ENCODE measurements around the gene HM13. TPM values are rescaled to one million over a fixed set of nuclear protein-coding genes. Genes with fewer than 3 reads are reported as not detected.
"Not testable (repeated sequence)": the region's sequence is repeated elsewhere in the genome, so short reads cannot be mapped to it uniquely, and the experiment has no call there.

The HM13 gene, protein sequence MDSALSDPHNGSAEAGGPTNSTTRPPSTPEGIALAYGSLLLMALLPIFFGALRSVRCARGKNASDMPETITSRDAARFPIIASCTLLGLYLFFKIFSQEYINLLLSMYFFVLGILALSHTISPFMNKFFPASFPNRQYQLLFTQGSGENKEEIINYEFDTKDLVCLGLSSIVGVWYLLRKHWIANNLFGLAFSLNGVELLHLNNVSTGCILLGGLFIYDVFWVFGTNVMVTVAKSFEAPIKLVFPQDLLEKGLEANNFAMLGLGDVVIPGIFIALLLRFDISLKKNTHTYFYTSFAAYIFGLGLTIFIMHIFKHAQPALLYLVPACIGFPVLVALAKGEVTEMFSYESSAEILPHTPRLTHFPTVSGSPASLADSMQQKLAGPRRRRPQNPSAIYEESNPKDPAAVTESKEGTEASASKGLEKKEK
- 101 and 105 TPM in 2 replicates for total RNA-seq (2014; rRNA removed; shearing (Covaris generic))

DNA sequence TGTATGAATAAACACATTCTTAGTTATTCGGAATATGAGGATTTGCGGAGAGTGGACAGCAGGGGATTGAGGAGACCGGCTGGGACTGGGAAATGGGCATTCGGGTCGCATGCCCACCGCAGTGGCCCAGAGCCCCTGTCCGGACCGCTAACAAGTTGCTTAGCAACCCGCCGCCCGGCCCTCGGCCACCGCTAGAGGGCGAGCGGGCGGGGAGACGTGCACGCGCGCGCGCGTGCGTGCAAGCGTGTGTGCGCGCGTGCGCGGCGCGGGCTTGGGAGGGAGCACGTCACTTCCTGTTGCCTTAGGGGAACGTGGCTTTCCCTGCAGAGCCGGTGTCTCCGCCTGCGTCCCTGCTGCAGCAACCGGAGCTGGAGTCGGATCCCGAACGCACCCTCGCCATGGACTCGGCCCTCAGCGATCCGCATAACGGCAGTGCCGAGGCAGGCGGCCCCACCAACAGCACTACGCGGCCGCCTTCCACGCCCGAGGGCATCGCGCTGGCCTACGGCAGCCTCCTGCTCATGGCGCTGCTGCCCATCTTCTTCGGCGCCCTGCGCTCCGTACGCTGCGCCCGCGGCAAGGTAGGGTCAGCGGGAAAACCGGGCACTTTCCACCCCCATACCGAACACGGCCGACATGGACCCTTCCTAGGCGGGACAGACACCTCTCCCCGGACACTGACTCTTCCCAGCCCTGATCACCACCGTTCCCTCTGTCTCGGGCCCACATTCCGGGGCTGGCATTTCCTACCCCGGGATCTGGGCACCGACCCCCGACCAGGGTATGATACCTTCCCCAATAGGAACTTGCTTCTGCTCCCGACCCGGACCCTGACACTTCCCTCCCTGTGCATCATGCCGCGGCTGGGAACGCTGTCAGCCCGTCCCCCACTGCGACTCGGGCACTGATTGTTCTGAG is at the start of gene HM13:
Gene HM13 (plus strand): TSS at position 289 of the 918 bp plus-strand sequence. CDS start 110 bp downstream, at position 399.
- Histone ChIP-seq H3K27ac (peak within 1 kb of the TSS; percentile 37), H3K27me3 (no peaks in the 10 kb centered on the region), H3K4me1 (peaks cover 6% of the 10 kb centered on the region; the same call in 1 of the 2 replicates), H3K9me3 (replicated peaks) (no peaks in the 10 kb centered on the region), H3K4me3 (peak within 1 kb of the TSS; percentile 88), H3K36me3 (peaks cover 15% of the 10 kb centered on the region; the same call in 1 of the 2 replicates)
- peak; percentile 95 to 96 for DNase-seq

DNA sequence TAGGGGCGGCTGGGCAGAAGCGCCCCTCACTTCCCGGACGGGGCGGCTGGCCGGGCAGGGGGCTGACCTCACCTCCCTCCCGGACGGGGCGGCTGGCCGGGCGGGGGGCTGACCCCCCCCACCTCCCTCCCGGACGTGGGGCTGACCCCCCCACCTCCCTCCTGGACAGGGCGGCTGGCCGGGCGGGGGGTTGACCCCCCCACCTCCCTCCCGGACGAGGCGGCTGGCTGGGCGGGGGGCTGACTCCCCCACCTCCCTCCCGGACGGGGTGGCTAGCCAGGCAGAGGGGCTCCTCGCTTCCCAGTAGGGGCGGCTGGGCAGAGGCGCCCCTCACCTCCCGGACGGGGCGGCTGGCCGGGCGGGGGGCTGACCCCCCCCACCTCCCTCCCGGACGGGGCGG is 43.3 kb upstream of the HM13 start:
- H3K36me3 ChIP-seq, DNase-seq: not testable (repeated sequence)

DNA sequence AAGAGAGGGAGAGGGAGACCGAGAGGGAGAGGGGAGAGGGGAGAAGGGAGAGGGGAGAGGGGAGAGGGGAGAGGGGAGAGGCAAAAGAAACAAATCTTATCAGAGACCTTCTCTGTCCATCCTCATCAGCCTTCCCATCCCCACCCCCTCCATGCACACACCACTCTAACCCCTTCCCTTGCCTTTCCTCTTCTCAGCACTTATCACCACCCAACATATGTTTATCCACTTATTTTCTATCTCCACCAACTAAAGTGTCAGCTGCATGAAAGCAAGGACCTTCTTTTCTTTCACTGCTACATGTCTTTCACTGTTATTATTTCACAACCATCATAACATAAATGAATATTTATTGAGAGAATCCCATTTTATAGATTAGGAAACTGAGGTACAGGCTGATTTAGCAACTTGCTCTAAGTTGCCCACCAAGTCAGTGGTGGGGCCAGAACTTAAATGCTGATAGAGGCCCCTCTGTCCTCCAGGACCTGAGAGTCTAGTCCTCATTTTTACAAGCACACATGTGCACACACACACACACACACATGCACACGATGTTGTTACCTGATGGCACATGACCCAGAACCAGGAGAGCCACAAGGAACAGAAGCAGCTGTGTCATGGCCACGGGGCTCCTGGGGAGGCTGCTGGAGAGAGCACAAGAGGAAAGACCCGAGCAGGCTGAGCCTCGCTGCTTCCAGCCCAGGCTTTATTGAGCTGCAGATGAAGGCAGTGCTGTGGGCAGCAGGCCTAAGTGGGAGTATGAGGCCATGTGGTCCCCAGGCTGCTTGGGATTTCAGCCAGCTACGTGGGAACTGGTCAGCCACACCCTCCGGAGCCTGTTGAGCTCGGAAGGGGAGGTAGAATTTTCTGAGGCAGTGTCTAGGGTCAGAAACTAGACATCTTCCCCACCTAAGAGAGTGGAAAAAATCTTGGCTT is 41.6 kb upstream of the HM13 start:
- Histone ChIP-seq H3K9me3 (replicated peaks) (no peaks in the 10 kb centered on the region), H3K36me3 (no peaks in the 10 kb centered on the region), H3K27me3 (no peaks in the 10 kb centered on the region), H3K4me3 (no peak overlapping the region), H3K27ac (no peak overlapping the region), H3K4me1 (no peaks in the 10 kb centered on the region)
- DNase-seq, result no peak

More for the DNA sequence above, 43.3 kb upstream of the HM13 start:
- H3K27me3 ChIP-seq; H3K4me1 ChIP-seq; H3K4me3 ChIP-seq; H3K27ac ChIP-seq; H3K9me3 ChIP-seq (replicated peaks): not testable (repeated sequence)

DNA sequence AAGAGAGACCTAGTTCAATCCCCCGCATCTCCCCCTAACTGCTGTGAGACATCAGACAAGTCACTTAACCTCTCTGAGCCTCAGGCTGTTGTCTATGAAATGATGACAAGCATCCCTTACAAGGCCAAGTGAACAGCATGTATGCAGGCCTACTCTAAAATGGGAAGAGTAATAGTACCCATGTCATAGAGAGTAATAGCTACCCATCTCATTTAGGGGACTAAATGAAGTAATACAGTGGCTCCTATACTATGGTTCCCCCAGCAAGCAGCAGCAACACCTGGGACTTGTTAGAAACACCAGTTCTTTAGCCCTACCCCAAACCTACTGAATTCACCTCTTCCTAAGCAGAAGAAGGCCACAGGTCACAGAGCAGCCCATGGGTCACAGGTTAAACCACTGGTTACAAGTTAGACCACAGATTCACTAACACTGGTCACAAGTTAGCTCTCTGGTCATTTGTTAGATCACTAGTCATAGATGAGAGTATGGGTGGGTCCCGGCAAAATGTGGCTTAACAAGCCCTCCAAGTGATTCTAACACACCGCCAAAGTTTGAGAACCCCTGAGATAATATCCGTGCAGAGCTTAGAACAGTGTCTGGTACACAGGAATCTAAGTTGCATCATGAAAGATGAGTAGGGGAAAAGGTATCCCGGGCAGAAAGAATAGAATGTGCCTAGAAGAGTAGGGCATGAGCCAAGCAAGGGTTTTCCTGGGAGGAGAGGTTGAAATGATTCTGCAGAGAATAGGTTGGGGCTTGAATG is 40.7 kb upstream of the HM13 start:
- H3K9me3 ChIP-seq (replicated peaks), result no peaks in the 10 kb centered on the region
- no peak overlapping the region for H3K27ac ChIP-seq
- H3K4me3 ChIP-seq, result no peak overlapping the region
- no peaks in the 10 kb centered on the region for H3K4me1 ChIP-seq
- DNase-seq, result no peak
- H3K36me3 ChIP-seq, result no peaks in the 10 kb centered on the region
- no peaks in the 10 kb centered on the region for H3K27me3 ChIP-seq

DNA sequence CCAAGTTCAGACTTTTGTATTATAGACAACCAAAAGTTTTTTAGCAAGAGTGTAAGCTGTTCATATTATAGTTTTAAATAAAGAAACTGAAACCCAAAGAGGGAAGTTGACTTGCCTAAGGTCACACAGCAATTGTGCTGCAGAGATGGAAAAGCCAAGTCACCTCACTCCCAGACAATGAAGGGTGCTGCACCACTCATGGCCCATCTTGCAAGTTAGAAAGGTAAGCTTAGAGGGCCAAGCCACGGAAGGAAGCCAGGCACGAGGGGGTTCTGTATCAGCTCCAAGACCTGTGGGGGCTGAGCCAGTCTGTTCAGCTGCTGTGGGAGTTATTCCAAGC is 40.2 kb upstream of the HM13 start:
- no peak for DNase-seq
- no peak overlapping the region for H3K4me3 ChIP-seq
- H3K4me1 ChIP-seq, result no peaks in the 10 kb centered on the region
- no peaks in the 10 kb centered on the region for H3K27me3 ChIP-seq
- H3K9me3 ChIP-seq (replicated peaks), result no peaks in the 10 kb centered on the region
- H3K27ac ChIP-seq, result no peak overlapping the region
- H3K36me3 ChIP-seq, result no peaks in the 10 kb centered on the region

DNA sequence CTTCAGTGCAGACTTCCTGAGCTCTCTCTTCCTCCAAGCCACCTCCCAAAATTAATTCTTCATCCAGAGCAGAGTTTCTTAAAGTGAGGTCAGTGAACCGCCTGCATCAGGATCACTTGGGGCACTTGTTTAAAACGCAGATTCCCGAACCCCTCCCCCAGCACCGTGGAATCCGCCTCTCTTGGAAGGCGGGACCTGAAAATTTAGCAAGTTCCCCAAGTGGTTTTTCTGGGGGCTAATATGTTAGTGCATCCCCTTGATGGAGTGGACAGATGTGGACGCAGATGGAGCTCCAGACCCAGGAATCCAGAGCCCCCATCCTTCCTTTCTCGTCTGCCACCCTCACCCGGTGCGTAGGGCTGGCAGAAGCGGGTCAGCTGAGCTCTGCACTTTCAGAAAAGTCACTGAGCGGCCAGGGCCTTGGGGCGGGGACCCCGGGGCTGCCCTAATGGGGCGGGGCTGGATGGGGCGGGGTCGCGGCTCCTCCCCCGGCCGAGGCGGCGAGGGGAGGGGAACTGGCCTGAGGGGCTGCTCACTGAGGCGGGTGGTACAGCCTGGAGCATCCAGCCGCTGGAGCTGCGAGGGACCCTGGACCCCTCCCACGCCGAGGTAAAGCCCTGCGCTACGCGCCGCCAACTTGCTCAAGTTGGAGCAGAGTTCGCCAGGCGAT is 39.3 kb upstream of the HM13 start, which contains the start of the genes DEFB124 and REM1:
Gene DEFB124 (minus strand): TSS at position 370 of the 670 bp plus-strand sequence. CDS start 2,114 bp downstream, outside the sequence.
Gene REM1 (plus strand): TSS at position 531 of the 670 bp plus-strand sequence. CDS start 1,158 bp downstream, outside the sequence.
- Histone ChIP-seq H3K9me3 (replicated peaks) (no peaks in the 10 kb centered on the region), H3K4me3 (no peak within 1 kb of the TSS), H3K36me3 (no peaks in the 10 kb centered on the region), H3K27ac (no peak within 1 kb of the TSS), H3K27me3 (no peaks in the 10 kb centered on the region), H3K4me1 (no peaks in the 10 kb centered on the region)
- DNase-seq, result no peak

DNA sequence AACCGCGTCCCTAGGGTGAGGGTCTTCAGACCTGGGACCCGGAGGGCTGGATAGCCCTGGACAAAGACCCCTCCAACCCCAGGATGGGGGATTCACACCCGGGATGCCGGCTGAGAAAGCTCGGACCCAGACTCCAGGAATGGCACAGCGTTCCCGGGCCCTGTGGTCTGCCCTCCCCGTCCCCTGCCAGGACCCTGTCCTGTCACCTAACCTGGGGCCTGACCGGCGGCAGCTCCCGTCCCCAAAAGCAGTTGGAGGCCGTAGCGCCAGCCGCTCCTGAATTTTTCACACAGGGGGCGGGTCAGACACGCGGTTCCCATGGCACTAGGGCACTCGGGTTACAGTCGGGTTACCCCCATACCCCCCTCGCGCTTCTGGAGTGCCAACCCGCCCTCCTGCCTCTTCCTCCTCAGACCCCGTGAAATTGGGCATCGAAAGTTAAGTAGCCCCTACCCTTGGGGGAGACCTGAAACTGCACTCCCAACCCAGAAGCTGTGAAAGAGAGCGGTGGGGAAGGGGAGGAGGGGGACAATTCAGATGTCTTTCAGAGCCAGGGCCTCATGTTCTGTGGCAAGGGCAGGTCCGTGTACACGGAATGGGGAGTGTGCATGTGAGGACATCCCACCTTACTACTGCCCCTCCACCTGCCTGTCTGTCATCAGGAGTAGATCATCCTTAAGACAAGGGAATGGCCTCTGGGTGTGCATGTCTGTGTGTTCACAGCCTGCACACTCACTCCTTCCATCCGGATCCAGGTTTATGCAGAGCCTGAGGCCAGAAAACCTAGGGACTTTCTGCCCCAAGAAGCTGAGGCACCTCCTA is 38.6 kb upstream of the HM13 start:
- Histone ChIP-seq H3K27me3 (no peaks in the 10 kb centered on the region), H3K27ac (no peak overlapping the region), H3K4me3 (no peak overlapping the region), H3K9me3 (replicated peaks) (no peaks in the 10 kb centered on the region), H3K36me3 (no peaks in the 10 kb centered on the region), H3K4me1 (no peaks in the 10 kb centered on the region)
- DNase-seq, result no peak

DNA sequence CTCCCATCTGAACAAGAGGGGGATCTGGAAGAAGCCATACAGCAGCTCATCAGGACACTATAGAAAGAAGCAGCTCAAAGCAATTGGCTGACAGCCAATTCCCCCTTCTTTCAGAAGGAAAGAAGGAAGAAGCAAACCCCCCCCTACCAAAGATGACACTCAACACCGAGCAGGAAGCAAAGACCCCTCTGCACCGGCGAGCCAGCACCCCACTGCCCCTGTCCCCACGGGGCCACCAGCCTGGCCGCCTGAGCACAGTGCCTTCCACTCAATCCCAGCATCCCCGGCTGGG is 38.0 kb upstream of the HM13 start:
- H3K27ac ChIP-seq, result no peak overlapping the region

DNA sequence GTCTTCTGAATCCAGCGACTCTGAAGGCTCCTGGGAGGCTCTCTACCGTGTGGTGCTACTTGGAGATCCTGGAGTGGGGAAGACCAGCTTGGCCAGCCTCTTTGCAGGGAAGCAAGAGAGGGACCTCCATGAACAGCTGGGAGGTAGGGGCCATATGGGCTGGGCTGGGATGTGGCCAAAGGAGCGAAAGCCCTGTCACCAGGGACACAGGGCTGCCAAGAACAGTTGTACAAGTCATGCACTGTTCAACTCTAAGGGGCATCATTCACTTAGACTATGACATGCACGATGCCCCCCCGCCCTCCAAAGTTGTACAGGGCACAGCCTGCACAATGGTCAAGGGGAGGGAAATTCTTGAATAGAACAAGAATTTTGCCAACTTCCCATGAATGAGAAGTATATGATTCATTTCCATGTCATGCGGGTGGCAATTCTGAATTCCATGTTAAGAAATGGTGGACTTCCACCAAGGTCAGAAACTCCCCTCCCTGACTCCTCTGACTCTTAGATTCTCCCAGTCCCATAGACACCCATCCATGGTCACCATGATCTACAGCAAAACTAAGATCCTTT is 37.5 kb upstream of the HM13 start:
- H3K4me1 ChIP-seq, result no peaks in the 10 kb centered on the region
- H3K27ac ChIP-seq, result no peak overlapping the region
- H3K4me3 ChIP-seq, result no peak overlapping the region
- DNase-seq, result no peak
- no peaks in the 10 kb centered on the region for H3K36me3 ChIP-seq
- H3K9me3 ChIP-seq (replicated peaks), result no peaks in the 10 kb centered on the region
- H3K27me3 ChIP-seq, result peaks cover 4% of the 10 kb centered on the region; the same call in 1 of the 2 replicates

More for the DNA sequence above, 38.0 kb upstream of the HM13 start:
- Histone ChIP-seq H3K36me3 (no peaks in the 10 kb centered on the region), H3K4me3 (no peak overlapping the region), H3K27me3 (peaks cover 1% of the 10 kb centered on the region; the same call in 1 of the 2 replicates), H3K9me3 (replicated peaks) (no peaks in the 10 kb centered on the region), H3K4me1 (no peaks in the 10 kb centered on the region)
- no peak for DNase-seq

DNA sequence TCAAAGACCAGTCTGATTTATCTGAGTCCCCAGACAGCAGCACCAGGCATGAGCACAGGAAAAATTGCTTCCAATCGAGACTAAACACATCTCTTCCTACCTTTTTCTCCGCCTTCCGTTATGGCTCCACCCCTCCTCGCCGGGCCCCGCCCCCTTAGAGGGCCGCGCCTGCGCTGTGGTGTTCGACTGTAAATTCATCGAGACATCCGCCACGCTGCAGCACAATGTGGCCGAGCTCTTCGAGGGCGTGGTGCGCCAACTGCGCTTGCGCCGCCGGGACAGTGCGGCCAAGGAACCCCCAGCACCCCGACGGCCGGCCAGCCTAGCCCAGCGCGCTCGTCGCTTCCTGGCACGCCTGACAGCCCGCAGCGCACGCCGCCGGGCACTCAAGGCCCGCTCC is 30.2 kb upstream of the HM13 start:
- Histone ChIP-seq H3K4me3 (no peak overlapping the region), H3K9me3 (replicated peaks) (no peaks in the 10 kb centered on the region), H3K36me3 (no peaks in the 10 kb centered on the region), H3K27me3 (peaks cover 21% of the 10 kb centered on the region), H3K4me1 (no peaks in the 10 kb centered on the region), H3K27ac (no peak overlapping the region)
- no peak for DNase-seq

DNA sequence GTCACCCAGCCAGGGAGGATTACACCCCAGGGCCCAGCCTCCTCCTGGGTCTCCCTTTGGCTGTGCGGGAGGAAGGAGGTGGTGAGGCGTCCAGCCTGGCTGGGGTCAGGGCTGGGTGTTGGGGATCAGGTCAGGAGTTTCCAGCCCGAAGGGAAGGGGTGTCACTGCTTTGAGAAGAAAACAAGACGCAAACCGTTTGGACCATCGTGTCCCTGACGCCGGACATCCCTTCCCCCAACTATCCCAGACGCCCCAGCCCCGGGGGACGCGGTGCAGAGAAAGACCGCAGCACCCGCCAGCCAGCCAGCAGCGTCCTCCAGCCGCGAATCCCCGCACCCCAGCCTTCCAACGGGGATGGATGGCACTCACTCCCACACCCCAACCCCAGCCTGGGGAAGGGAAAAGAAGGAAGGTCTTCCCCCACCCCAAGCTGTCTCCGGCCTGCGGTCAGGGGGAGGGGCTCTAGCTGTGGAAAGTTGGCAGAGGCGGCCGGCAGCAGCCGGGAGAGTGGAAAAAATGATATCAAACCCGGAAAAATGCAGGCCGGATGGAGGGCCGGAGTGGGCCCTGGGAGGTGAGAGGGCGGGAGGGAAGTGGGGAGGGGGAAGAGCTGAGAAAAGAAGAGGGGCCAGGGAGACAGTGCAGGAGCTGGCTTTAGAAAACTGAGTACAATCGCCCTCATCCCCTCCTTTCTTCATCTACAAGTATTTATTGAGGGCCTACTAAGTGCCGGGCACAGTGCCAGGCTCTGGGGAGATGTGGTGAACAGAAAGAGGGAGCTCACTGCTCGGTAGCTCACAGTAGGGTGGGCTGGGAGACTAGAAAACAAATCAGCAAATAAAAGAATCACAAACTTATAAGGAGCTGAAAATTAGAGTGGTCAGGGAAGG is 28.5 kb upstream of the HM13 start:
- Histone ChIP-seq H3K4me3 (no peak overlapping the region), H3K27ac (no peak overlapping the region)
- peak in 1 of 2 experiments; percentile 22 for DNase-seq

More for the DNA sequence above, 28.5 kb upstream of the HM13 start:
- Histone ChIP-seq H3K27me3 (peaks cover 21% of the 10 kb centered on the region), H3K36me3 (no peaks in the 10 kb centered on the region), H3K4me1 (no peaks in the 10 kb centered on the region), H3K9me3 (replicated peaks) (no peaks in the 10 kb centered on the region)
